Hematopoietic multipotent progenitor cell treated with erythropoietin and hydrocortisone succinate and interleukin-3 and kit ligand, for 8 days (in vitro differentiated cells): ENCODE measurements around the gene C1orf53.

Experiments used
- DNase-seq: peaks from one replicate; pipeline ENCODE4 v3.0.0-alpha.2; 2015

C1orf53 gene

GRCh38 chr1:197908716-197909220 lies 6.3 kb downstream of the C1orf53 start:
- no peak for DNase-seq

DNA sequence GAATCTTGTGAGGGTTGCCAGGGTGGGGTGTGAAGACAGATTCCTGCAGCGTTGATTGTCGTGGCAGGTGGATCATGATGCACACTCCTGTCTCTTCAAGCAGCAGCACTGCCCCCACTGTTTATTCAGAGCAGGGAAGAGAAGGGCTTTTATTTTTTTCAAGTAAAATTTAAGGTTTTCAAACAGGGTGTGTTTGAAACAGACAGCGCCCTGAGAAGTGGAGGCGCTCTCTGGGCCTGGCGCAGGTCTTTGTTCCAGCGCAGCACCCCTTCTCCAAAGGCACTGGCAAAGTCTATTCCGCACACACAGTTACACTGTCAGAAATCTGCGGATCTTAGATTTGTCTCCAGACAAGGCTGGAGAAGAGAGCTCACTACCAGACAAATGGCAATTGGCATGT lies 7.0 kb downstream of the C1orf53 start:
- DNase-seq, result no peak

DNA sequence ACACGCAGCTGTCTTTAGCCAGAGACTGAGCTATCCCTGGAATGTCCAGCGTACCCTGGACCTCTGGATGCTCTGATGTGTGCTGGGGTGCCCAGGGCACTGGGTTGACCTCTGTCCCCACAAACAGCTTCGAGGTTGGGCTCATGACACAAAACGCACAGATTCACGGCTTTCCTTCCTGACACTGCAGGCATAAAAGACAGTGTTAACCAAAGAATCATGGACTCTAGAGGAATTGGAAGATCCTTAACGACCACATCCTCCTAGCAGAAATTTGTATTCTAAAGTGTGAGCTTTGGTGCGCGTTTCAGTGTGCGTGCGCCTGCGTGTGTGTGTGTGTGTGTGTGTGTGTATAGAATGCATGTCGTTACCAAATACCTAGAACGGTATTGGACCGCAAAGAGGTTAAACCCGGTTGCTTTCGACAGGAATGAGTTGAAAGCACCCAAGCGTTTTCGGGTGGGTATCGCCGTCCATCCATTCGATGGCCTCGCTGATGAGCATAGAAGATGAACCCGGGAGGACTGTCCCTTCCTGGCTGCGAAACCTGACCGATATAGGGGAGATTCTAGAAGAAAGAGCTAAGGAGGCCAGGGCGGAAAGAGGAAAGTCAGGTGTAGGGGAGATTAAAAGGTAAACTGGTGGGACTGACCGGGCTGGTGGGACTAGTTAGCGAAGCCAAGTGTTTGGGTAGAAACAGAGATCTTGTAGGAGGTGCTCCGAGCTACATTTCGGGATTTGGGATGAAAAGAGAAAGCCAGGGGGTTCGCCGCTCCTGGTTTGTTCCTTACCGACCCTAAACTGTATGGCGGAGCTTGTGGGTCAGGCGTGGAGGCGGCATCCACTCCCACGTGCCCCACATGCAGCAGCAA lies 7.9 kb downstream of the C1orf53 start:
- DNase-seq, result no peak

DNA sequence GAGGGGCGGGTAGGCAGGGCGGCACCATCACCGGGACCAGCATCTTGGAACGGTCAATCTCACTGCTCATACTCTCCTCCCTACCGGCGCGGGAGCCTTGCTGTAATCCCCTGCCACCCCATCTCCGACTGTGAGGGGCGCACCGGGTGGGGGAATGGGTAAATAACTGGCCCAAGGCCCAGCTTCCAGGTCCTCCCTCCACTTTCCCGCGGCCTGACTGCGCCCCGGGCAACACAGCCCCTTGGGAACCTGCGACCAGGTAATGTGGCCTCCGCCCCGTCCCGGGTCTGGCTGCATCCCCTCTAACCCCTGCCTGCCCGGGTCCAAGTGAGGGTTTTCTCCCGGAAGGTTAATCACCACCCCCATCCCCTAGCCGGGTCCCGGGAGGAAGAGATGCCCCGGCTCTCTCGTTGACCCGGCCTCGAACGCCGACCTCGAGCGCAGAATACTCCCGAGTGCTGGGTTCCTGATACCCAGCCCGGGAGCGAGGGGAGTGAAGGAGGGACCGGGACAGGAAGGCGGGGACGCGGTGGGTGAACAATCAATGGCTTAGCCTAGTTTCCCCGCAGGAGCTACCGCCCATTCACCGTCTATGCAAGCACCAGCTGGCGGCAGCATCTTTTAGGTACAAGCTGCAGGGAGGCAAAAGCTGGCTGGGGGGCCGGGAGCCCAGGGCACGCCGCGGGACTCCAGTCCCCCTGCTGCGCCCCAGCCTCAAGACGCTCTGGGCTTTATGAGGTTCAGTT lies 8.9 kb downstream of the C1orf53 start:
- DNase-seq, result no peak

DNA sequence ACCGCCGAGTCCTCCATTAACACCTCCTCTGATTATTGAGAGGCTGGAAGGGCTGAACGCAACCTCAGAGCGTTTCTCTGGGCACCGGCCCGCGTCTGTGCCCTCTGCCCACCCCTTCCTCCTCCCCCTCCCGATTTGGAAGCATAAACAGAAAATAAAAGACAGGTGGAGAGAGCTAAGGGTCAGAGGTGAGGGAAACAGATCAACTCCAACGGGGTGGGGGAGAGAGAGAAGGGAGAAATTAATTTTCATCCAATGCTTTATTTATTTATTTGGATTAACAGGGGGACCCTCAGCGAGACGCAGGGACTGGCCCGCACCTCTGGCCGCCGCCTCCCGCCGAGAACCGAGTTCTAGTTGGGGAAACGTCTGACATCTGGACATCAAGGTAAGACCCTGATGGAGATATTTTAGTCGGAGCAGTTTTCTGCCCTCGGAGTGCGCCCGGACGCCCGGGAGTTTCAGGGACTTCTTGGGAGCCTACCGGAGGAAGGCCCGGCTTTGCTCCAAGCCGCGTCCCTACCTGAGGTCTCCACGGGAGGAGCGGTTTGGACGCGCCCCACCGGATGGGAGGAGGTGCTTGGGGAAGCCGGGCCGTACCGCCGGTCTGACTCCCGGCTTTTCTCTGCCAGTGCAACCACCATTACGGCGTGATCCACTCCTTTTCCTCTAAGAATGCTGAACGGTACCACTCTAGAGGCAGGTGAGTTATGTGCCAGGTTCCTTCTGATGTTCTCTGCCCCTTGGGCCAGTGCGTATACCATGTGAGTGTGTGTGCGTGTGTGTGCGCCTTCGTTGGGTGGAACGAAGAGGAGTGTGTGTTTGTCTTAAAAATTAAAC lies 9.6 kb downstream of the C1orf53 start:
- DNase-seq, result no peak

DNA sequence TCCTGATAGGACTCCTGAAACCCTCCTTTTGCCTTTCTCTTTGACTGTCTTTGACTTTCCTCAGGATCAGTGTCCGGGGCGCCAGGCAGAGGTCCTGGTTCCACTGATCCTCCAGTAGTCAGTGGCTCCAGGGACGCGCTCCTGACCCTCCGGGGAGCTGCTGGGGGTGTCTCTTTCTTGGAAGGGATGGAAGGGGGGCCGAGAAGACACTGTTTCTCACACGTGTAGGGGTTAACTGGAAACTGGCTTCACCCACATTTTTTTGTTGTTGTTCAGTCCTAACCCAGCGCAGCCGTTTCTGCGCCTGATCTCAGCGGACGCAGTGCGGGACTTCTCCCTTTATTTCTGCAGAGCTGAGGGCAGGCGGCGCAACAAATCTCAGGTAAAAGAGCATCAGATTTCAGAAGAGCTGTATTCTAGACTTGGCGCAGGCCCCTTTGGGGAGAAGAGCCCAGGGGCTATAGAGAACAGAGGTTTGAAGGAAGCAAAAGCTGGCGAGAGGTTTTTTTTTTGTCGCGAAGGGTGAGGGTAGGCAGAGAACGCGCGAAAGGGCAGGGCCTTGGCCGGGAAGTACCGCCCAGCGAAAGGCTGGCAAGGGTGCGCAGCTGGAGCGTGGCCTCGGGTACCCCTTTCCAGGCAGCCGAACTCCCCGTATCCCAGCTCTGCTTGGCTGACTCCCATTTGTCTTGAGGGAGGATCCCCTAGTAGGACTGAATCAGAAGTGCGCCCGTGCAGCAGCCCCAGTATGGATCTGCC lies 10.5 kb downstream of the C1orf53 start:
- no peak for DNase-seq

- no peak for DNase-seq
Observed at GRCh38 chr1:197913495-197914276, 11.3 kb downstream of the C1orf53 start.

DNA sequence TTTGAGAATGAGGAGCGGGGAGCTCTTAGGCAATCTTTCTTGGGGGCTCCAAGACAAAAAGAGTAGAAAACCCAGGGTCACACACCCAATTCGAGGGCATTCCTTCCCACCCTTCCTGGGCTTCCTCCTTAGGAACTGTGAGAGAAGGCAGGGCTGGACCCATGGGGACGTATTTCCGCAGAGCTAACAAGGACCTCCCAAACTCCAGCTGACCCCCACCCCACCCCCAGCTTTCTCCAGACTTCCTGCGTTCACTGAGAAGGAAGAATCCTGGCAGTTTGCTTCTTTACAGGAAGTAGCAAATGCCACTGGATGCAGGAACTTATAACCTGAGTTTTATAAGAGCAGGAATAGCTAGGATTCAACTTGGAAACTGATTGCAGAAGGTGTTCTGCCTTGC lies 12.1 kb downstream of the C1orf53 start:
- DNase-seq, result no peak

DNA sequence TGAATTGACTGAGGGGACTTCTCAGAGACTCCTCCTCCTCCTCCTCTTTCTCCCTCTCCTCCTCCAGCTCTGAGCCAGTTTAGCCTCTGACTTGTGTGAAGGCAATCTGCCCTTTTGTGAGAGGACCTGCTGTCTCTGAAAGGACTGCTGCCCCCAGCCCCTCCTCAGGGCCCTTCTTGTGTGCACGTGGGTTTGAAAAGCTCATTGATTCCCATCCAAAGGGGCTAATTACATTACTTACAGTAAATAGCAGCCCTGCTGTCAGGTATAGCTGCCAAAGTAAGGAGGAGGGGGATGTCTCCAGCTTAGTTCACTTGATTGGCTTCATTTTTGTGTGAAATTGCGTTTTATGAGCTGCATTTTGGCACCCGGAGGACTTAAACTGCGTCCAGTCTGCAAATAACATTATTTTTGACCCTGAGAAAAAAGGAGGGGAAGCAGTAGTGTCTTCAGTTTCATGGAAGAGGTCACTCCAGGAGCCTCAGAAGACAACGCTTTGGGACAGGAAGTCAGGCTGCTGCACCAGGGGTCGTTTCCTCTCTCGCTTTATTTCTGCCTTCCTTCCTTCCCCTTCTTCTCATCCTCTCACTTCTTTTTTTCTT lies 12.9 kb downstream of the C1orf53 start:
- DNase-seq, result no peak

DNA sequence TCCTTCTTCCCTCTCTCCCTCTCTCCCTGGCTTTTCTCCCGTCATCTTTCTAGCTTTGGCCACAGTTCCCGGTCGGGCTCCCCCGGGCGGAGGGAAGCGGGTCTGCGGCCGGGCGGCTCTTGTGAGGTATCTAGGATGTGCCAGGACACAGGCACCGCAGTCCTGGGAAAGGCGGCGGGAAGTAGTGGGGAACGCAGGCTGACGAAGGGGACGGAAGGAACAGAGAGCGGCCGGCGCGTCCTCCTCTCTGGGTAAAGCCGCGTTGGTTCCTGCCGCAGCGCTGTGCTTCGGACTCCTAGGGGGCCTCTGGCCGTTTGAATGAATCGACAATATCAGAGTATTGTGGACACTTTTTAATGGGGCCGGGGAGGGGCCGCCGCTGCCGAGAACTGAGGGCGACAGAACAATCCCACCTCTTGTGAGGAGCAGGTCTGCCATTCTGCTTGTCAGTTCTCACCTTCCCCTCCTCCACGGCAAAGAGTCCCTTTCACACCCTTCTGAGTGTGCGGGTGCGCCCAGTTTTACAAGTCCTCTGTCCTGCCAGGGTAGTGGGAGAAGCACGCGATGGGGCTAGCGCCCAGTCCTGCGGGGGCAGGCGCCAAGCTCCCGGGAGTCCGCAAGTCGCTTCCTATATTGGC lies 13.6 kb downstream of the C1orf53 start:
- no peak for DNase-seq

DNA sequence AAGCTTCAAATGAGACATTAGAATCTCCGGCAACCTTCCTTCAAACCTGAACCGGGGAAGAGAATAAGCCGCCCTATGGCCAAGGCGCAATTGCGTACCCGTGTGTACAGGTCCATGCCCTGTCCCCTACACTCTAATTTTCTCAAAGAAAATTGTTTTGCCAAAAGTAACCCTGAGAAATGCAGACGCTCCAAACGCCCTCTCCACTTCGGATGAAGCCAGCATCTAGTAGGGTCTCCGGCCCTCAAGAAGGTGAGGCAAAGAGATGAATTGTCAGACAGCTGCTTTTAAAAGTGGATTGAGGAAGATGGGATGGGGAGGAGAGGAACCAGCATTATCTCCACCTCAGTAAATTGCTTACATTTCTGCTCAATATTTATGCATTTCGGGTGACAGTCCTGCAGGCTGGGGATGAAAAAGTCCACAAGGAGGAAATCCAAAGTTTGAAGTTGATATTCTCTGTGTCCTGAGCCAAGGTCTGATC lies 14.1 kb downstream of the C1orf53 start:
- DNase-seq, result no peak

DNA sequence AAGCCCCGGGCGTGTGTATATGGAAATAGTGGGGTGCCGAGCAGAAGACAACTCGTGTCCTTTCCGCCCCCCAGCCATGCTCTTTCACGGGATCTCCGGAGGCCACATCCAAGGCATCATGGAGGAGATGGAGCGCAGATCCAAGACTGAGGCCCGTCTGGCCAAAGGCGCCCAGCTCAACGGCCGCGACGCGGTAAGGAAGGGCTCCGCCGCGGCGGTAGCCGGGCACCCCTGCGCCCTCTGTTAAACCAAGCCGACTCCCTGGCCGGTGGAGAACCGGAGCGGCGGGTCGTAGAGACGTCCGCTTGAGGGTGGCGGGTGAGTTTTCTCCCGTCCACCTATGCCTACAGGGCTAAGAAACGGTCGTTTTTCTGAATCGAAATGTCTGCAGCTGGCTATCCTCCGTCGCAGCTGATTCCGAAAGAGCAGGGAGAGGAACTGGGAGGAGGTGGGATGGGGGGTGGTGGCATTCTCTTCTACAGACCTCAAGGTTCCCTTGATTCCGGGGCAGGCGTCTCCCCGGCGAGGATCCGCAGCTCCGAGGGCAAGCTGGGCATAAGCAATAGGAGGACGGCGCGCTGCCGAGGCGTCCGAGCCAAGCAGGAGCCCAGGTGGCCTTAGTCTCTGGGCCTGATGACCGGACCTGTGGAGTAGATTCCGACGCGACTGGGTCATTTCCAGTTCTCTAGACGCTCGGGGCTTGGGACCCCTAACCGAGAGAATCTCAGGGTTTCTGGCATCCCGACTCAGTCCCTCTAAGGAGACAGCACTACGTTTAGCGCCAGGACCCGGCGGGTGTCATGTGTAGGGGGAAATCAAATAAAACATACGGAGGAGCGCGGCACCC lies 15.6 kb downstream of the C1orf53 start:
- no peak for DNase-seq

DNA sequence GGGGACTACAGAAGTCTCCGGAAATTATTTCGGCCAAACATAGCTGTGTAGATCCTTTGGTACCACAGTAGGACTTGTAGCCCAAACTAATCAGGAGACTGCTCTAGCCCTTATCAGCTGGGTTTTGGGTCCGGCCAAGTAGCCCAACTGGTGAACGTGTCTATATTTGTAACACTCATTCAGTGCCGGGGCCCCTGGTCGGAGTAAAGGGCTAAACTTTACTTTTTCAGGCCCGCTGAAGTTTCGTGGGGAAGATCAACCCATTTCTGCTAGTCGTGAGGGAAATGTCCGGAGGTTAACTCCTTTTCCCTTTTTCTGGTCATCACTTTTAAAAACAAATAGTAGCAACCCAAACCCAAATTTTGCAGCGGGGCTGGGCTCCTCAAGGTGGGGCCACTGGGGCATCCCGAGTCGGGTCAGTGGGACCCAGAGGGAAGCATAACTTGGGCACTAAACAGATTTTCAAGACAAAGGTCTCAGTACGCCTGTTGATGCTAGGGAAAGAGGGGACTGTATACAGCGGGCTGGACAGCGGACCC lies 16.4 kb downstream of the C1orf53 start:
- DNase-seq, result no peak

- no peak for DNase-seq
Observed at GRCh38 chr1:197919346-197920066, 17.1 kb downstream of the C1orf53 start.

GRCh38 chr1:197920067-197920396 lies 17.6 kb downstream of the C1orf53 start:
- no peak for DNase-seq

DNA sequence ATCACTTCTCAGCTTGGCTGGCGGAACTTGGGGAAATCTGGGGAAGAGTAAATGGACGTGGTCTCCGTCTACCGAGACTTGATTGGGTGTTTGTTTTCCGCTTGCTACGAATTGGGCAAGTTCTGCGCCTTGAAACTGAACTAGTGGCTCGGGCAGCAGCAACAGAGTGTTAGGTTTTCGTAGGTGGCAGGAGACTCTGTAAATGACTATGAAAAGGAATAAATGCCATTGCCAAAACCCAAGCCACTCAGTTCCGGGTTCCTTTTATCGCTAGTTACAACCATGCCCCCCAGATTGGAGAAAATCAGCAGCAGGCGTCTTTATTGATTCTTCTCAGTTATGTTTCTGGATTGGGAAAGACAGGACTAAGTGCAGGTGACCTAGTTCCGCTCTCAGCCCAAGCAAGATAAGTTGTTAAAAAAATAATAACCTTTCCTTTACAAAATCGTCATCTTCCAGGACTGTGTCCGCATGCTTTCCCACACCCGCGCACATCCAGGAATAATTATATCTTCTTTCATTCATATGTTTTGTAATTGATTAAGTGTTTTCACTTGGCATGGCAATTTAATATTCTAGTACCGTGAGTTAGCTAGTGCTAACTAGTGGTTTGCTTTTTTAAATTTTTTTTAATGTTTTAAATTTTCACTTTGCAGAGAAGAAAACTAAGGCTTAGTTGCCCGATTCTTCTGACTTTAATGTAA lies 18.1 kb downstream of the C1orf53 start:
- no peak for DNase-seq

GRCh38 chr1:197921235-197922069 lies 19.0 kb downstream of the C1orf53 start:
- DNase-seq, result no peak
